Tibial artery (tissue), 4 donors: ENCODE data around the gene HYAL4.
A peak's percentile ranks its signal among the peaks of the same experiment; 100 is the strongest.

Experiments used
- DNase-seq, 2 donors: peaks; one replicate each; pipeline ENCODE4 v3.0.0-alpha.2; 2019
- H3K27ac ChIP-seq, 2 donors: fragments of 200-600 bp; sonication (generic) in 1 of 2; 1 replicate in 1 of 2; 2 replicates in 1 of 2; pipeline ENCODE4 v1.5.1; 2018 to 2019; ENCODE audit warnings: mild to moderate bottlenecking in 1 of 2
- H3K27me3 ChIP-seq, 2 donors: fragments of 200-600 bp; sonication (generic) in 1 of 2; one replicate each; pipeline versions ENCODE4 v1.5.1 to v1.6.0; 2016 to 2019
- H3K36me3 ChIP-seq, 3 donors: fragments of 200-600 bp; sonication (generic) in 2 of 3; one replicate each; pipeline ENCODE4 v1.5.1; 2016 to 2019; ENCODE audit warnings: mild to moderate bottlenecking in 2 of 3
- H3K4me1 ChIP-seq, 4 donors: fragments of 200-600 bp; sonication (generic) in 2 of 4; 1 replicate in 3 of 4; 2 replicates in 1 of 4; pipeline ENCODE4 v1.5.1; 2016 to 2019
- H3K4me3 ChIP-seq, 2 donors: fragments of 200-600 bp; sonication (generic) in 1 of 2; 1 replicate in 1 of 2; 2 replicates in 1 of 2; pipeline ENCODE4 v1.5.1; 2018 to 2019; ENCODE audit warnings: mild to moderate bottlenecking in 2 of 2
- H3K9me3 ChIP-seq, 3 donors: fragments of 200-600 bp; sonication (generic) in 1 of 3; one replicate each; pipeline ENCODE4 v1.5.1; 2016 to 2019
- CTCF ChIP-seq, 2 experiments: fragments of 200-600 bp in 1 of 2; fragments of 450-650 bp in 1 of 2; IDR thresholded peaks; one replicate each; pipeline ENCODE4 v1.5.1; 2017 to 2019; ENCODE audit warnings: antibody characterized with exemption in 2 of 2, mild to moderate bottlenecking in 1 of 2, moderate library complexity in 1 of 2
- intact Hi-C: fragments of 100-400 bp; cut with DNase I; formaldehyde crosslinking; loops from one replicate; pipeline ENCODE4 v1.15.0; 2023; ENCODE audit warnings: low total_unique reads

Gene HYAL4

DNA sequence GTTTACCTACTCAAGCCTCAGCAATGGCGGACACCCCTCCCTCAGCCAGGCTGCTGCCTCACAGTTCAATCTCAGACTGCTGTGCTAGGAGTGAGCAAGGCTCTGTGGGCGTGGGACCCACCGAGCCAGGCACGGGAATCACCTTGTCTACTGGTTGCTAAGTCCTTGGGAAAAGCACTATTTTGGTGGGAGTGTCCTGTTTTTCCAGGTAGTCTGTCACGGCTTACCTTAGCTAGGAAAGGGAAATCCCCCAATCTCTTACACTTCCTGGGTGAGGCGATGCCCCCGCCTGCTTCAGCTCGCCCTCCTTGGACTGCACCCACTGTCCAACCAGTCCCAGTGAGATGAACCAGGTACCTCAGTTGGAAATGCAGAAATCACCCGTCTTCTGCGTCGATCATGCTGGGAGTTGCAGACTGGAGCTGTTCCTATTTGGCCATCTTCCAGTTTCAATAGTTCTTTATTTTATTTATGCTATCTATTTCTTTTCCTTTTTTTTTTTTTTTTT lies at the start of gene HYAL4:
Gene HYAL4, plus strand, starts transcription at position 458 of the 508 bp plus-strand sequence. CDS start 23,105 bp downstream, outside the sequence.
- Histone ChIP-seq H3K27ac (no peak within 1 kb of the TSS), H3K9me3 (no peaks in the 10 kb centered on the region), H3K36me3 (no peaks in the 10 kb centered on the region), H3K27me3 (no peaks in the 10 kb centered on the region), H3K4me1 (no peaks in the 10 kb centered on the region), H3K4me3 (no peak within 1 kb of the TSS)
- no peak for TF ChIP-seq CTCF (IDR thresholded peaks at IDR 0.05)
- no peak for DNase-seq
- intact Hi-C loops, result no loop called here

- peaks cover 0 to 3% (median 0%) of the 10 kb centered on the region in 4 donors for H3K4me1 ChIP-seq
- H3K27me3 ChIP-seq, result no peaks in the 10 kb centered on the region
- DNase-seq, result no peak
- no peak for TF ChIP-seq CTCF (IDR thresholded peaks at IDR 0.05)
- no peaks in the 10 kb centered on the region for H3K36me3 ChIP-seq
- no peaks in the 10 kb centered on the region for H3K9me3 ChIP-seq
- no peak overlapping the region for H3K4me3 ChIP-seq
- intact Hi-C loops, result no loop called here
- H3K27ac ChIP-seq, result no peak overlapping the region
These were observed 49.1 kb upstream of the HYAL4 start for GRCh38 chr7:123795917-123796316.

DNA sequence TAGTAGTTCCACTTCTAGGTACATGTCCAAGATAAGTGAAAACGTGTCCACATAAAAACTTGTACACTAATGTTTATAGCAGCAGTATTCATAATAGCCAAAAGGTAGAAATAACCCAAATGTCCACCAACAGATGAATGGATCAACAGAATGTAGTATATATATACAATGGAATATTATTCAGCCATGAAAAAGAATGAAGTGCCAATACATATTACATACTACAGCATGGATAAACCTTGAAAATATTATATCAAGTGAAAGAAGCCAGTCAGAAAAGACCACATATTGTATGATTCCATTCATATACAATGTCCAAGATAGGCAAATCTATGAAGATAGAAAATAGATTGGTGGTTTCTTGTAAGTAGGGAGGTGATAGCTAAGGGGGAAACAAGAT lies 48.4 kb upstream of the HYAL4 start:
- no peak for DNase-seq
- Histone ChIP-seq H3K9me3 (no peaks in the 10 kb centered on the region), H3K27ac (no peak overlapping the region), H3K4me3 (no peak overlapping the region), H3K27me3 (no peaks in the 10 kb centered on the region), H3K36me3 (no peaks in the 10 kb centered on the region), H3K4me1 (peaks cover 0 to 3% (median 0%) of the 10 kb centered on the region in 4 donors)
- intact Hi-C loops, result no loop called here
- TF ChIP-seq CTCF (IDR thresholded peaks at IDR 0.05), result no peak

- H3K36me3 ChIP-seq, result no peaks in the 10 kb centered on the region
- peak; percentile 45 for TF ChIP-seq CTCF (IDR thresholded peaks at IDR 0.05)
- no peaks in the 10 kb centered on the region for H3K27me3 ChIP-seq
- H3K9me3 ChIP-seq, result no peaks in the 10 kb centered on the region
- H3K4me3 ChIP-seq, result no peak overlapping the region
- H3K27ac ChIP-seq, result no peak overlapping the region
- peaks cover 0 to 3% (median 0%) of the 10 kb centered on the region in 4 donors for H3K4me1 ChIP-seq
- intact Hi-C loops, result no loop called here
- DNase-seq, result no peak
These were observed 47.1 kb upstream of the HYAL4 start for GRCh38 chr7:123797673-123798531.

DNA sequence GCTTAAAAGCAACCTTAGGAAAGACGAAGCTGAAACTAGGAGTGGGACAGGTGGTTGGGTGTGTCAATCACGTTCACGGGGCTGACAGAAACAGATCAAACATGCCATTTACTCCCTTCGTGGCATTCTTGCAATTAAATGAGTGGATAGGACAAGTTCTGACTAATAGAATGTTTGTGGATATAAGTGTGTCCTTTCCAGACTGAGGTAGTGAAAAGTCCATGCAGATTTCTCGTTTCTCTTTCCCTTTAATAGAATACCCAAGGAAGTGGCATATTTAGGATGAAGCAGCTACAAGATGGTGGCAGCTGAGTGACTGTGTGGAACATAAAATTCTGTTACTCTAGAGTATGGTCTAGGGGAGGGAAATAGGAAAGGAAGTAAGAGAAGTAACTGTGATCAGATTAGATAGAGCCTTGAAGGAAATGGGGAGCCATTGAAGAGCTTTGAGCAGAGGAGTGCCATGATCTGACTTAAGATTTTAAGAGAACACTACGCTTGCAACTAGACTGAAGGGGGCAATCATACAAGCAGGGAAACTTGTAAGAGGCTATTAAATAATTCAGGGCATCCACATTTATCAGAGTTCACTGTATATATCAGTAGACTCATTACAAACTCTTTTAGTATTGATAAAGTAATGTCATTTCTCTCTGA lies 46.3 kb upstream of the HYAL4 start:
- Histone ChIP-seq H3K9me3 (no peaks in the 10 kb centered on the region), H3K4me3 (no peak overlapping the region), H3K27me3 (no peaks in the 10 kb centered on the region), H3K27ac (no peak overlapping the region), H3K4me1 (peaks cover 0 to 3% (median 0%) of the 10 kb centered on the region in 4 donors), H3K36me3 (no peaks in the 10 kb centered on the region)
- DNase-seq, result no peak
- intact Hi-C loops, result no loop called here
- TF ChIP-seq CTCF (IDR thresholded peaks at IDR 0.05), result no peak
